SK-MEL-5 (cell line): ENCODE data around the gene CD300C. TPM values are rescaled to one million over a fixed set of nuclear protein-coding genes. Genes with fewer than 3 reads are reported as not detected.
"Not testable (repeated sequence)": the region's sequence is repeated elsewhere in the genome, so short reads cannot be mapped to it uniquely, and the experiment has no call there.

Experiments
- DNase-seq: peaks from one replicate; pipeline ENCODE4 v3.0.0-alpha.2; 2016; ENCODE audit warnings: low read depth, low spot score
- in situ Hi-C: cut with HindIII; loops from 2 replicates; pipeline ENCODE4 v1.10.0; 2016; ENCODE audit warnings: low sequenced_read_pairs, high pct_unique_total_duplicates, low pct_unique_long_range_greater_than_20kb
- total RNA-seq: library from RNA; depleted of rRNA; stranded (reverse); fragments of >200 nt; shearing (Covaris generic); gene quantifications from 2 replicates; pipeline ENCODE4 v1.2.3, GENCODE V29; 2014

CD300C gene
- total RNA-seq, 1 experiment from 2014 or later: 0.26 TPM

- in situ Hi-C loops: no loop called here
- no peak for DNase-seq
Measured at GRCh38 chr17:74567397-74567796, 21.5 kb upstream of the CD300C start, which contains the start of gene CD300H. CD300H (minus strand) TSS chr17:74567509.

- in situ Hi-C loops: no loop called here
- DNase-seq: peak; percentile 82
Measured at GRCh38 chr17:74566132-74566753, 20.3 kb upstream of the CD300C start.

- peak; percentile 61 for DNase-seq
- in situ Hi-C loops: no loop called here
Measured at GRCh38 chr17:74565126-74565525, 19.2 kb upstream of the CD300C start.

- no peak for DNase-seq
- in situ Hi-C loops: no loop called here
Measured at GRCh38 chr17:74563358-74563757, 17.4 kb upstream of the CD300C start.

GRCh38 chr17:74561586-74561985 lies 15.7 kb upstream of the CD300C start:
- DNase-seq: no peak
- in situ Hi-C loops: no loop called here

GRCh38 chr17:74558882-74559519 lies 13.1 kb upstream of the CD300C start:
- DNase-seq: no peak
- in situ Hi-C loops: no loop called here

GRCh38 chr17:74558402-74558801 lies 12.5 kb upstream of the CD300C start:
- in situ Hi-C loops, DNase-seq: not testable (repeated sequence)

- in situ Hi-C loops: no loop called here
- DNase-seq: no peak
Measured at GRCh38 chr17:74555427-74555940, 9.6 kb upstream of the CD300C start.

GRCh38 chr17:74554909-74555308 lies 9.0 kb upstream of the CD300C start:
- DNase-seq: no peak
- in situ Hi-C loops: no loop called here

GRCh38 chr17:74552037-74552436 lies 6.1 kb upstream of the CD300C start:
- DNase-seq: no peak
- in situ Hi-C loops: no loop called here

- in situ Hi-C loops: no loop called here
- DNase-seq: no peak
Measured at GRCh38 chr17:74550602-74551001, 4.7 kb upstream of the CD300C start.

- no peak for DNase-seq
Measured at GRCh38 chr17:74549343-74549742, 3.4 kb upstream of the CD300C start.

GRCh38 chr17:74547736-74548135 lies 1.8 kb upstream of the CD300C start:
- DNase-seq: no peak
- in situ Hi-C loops: no loop called here

More at GRCh38 chr17:74549343-74549742, 3.4 kb upstream of the CD300C start:
- in situ Hi-C loops: no loop called here

GRCh38 chr17:74547264-74547663 lies 1.3 kb upstream of the CD300C start:
- in situ Hi-C loops: no loop called here
- no peak for DNase-seq

GRCh38 chr17:74546586-74546985 lies 671 bp upstream of the CD300C start:
- in situ Hi-C loops: no loop called here
- DNase-seq: no peak

- no peak for DNase-seq
- in situ Hi-C loops: no loop called here
Measured at GRCh38 chr17:74544991-74545842, 698 bp downstream of the CD300C start.

GRCh38 chr17:74543891-74544760 lies 1.8 kb downstream of the CD300C start:
- in situ Hi-C loops: no loop called here
- DNase-seq: no peak
